Astrocyte of the spinal cord (primary cell): ENCODE measurements around the gene UNC5B.
A peak's percentile ranks its signal among the peaks of the same experiment; 100 is the strongest.

Experiments used
- DNase-seq: peaks from one replicate; pipeline ENCODE4 v3.0.0; 2011; ENCODE audit warnings: low read depth, low spot score
- H3K4me3 ChIP-seq: 2 replicates; pipeline ENCODE4 v1.5.1; 2011; ENCODE audit warnings: low read depth, mild to moderate bottlenecking, low read length, moderate library complexity
- CTCF ChIP-seq: IDR thresholded peaks from 2 replicates; pipeline ENCODE4 v1.5.1; 2012; ENCODE audit warnings: low read depth, mild to moderate bottlenecking, low read length, inconsistent platforms
- in situ Hi-C: cut with HindIII; loops from 2 replicates; pipeline ENCODE4 v1.10.0; 2017; ENCODE audit warnings: low sequenced_read_pairs

The UNC5B gene

DNA sequence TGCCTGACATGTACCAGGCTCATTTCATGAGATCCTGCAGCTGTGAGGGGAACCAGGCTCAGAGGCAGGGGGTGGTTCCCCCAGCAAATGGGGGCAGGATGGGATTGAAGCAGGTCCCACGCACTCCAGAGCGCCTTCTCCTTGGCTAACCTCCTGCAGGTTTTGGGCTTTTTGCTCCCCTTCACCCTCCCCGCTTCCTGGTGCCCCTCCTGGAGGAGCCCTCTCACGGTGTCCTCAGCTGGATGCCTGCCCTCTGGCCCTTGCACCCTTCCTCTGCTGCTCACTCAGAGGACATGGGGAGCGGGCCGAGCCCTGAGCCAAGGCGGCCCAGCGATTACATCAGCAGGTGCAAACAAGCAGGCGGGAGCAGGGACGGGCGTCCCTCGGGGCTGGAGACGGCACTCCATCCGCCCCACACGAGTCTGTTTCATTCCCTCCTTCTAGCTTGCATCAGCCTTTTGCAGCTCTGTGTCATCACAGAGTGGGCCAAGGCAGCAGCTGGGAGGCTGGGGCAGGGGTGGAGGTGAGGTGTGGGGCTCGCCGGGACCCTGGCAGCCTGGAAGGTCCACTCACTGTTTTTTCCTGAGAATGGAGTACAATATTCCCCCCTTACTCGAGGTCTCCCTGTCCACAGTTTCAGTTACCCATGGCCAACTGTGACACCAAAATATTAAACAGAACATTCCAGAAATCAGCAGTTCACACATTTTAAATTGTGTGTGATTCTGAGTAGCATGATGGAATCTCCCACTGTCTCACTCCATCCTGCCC lies 54.0 kb downstream of the UNC5B start:
- in situ Hi-C loops, result no loop called here
- no peak for TF ChIP-seq CTCF
- no peak overlapping the region for H3K4me3 ChIP-seq
- DNase-seq, result peak; percentile 82

- TF ChIP-seq CTCF, result no peak
- H3K4me3 ChIP-seq, result no peak overlapping the region
- no peak for DNase-seq
- in situ Hi-C loops, result no loop called here
Observed at GRCh38 chr10:71266918-71267442, 54.6 kb downstream of the UNC5B start.

- no peak for TF ChIP-seq CTCF
- H3K4me3 ChIP-seq, result no peak overlapping the region
- no peak for DNase-seq
- in situ Hi-C loops, result no loop called here
Observed at GRCh38 chr10:71267508-71268240, 55.3 kb downstream of the UNC5B start.

GRCh38 chr10:71268247-71268691 lies 55.9 kb downstream of the UNC5B start:
- peak; percentile 46 for DNase-seq
- in situ Hi-C loops, result no loop called here
- no peak overlapping the region for H3K4me3 ChIP-seq
- peak; percentile 83 for TF ChIP-seq CTCF

GRCh38 chr10:71268758-71269157 lies 56.4 kb downstream of the UNC5B start:
- no peak overlapping the region for H3K4me3 ChIP-seq
- TF ChIP-seq CTCF, result no peak
- in situ Hi-C loops, result no loop called here
- DNase-seq, result no peak

GRCh38 chr10:71269301-71270288 lies 57.2 kb downstream of the UNC5B start:
- DNase-seq, result no peak
- in situ Hi-C loops, result no loop called here
- no peak for TF ChIP-seq CTCF
- no peak overlapping the region for H3K4me3 ChIP-seq
